Neural progenitor cell (in vitro differentiated cells): ENCODE data around the gene PKP3. TPM values are rescaled to one million over a fixed set of nuclear protein-coding genes. Genes with fewer than 3 reads are reported as not detected.

ENCODE experiments used
- DNase-seq: peaks from one replicate; pipeline ENCODE4 v3.0.0-alpha.2; 2016; ENCODE audit warnings: low spot score
- H2AFZ ChIP-seq: fragments of 200-600 bp; sonication (generic); replicated peaks from 2 replicates; pipeline ENCODE4 v1.6.1; 2016; ENCODE audit warnings: antibody characterized with exemption
- H3F3A ChIP-seq: fragments of 200-600 bp; sonication (generic); 2 replicates; pipeline ENCODE4 v1.6.1; 2016; ENCODE audit warnings: antibody characterized with exemption, low read depth
- H3K27ac ChIP-seq: fragments of 200-600 bp; sonication (generic); 2 replicates; pipeline ENCODE4 v1.5.1; 2016; ENCODE audit warnings: mild to moderate bottlenecking
- H3K27me3 ChIP-seq: fragments of 200-600 bp; sonication (generic); 2 replicates; pipeline ENCODE4 v1.6.1; 2016; ENCODE audit warnings: mild to moderate bottlenecking, moderate library complexity
- H3K36me3 ChIP-seq: fragments of 200-600 bp; sonication (generic); 2 replicates; pipeline ENCODE4 v1.5.1; 2016
- H3K4me1 ChIP-seq: fragments of 200-600 bp; sonication (generic); 2 replicates; pipeline ENCODE4 v1.6.1; 2016; ENCODE audit warnings: mixed run types
- H3K4me2 ChIP-seq: fragments of 200-600 bp; sonication (generic); 2 replicates; pipeline ENCODE4 v1.6.1; 2016
- H3K4me3 ChIP-seq: fragments of 200-600 bp; sonication (generic); 2 replicates; pipeline ENCODE4 v1.5.1; 2016
- H3K79me2 ChIP-seq: fragments of 200-600 bp; sonication (generic); 2 replicates; pipeline ENCODE4 v1.6.1; 2016; ENCODE audit warnings: low read depth
- H3K9ac ChIP-seq: fragments of 200-600 bp; sonication (generic); 2 replicates; pipeline ENCODE4 v1.6.1; 2016
- H3K9me3 ChIP-seq: fragments of 200-600 bp; sonication (generic); 2 replicates; pipeline ENCODE4 v1.5.1; 2016; ENCODE audit warnings: low read depth
- H4K20me1 ChIP-seq: fragments of 200-600 bp; sonication (generic); 2 replicates; pipeline ENCODE4 v1.6.1; 2016; ENCODE audit warnings: low read depth
- H3K27ac Mint-ChIP-seq: 3 replicates; pipeline ENCODE4 v1.8.0; 2021; ENCODE audit warnings: mixed read lengths
- H3K27me3 Mint-ChIP-seq: 2 replicates; pipeline ENCODE4 v1.8.0; 2022; ENCODE audit warnings: low read depth, mild to moderate bottlenecking, inconsistent platforms, moderate library complexity, mixed read lengths; ENCODE audit not compliant: insufficient read depth
- H3K36me3 Mint-ChIP-seq: 3 replicates; pipeline ENCODE4 v1.8.0; 2021; ENCODE audit warnings: mixed read lengths
- H3K4me1 Mint-ChIP-seq: 3 replicates; pipeline ENCODE4 v1.8.0; 2021; ENCODE audit warnings: mixed read lengths
- H3K4me3 Mint-ChIP-seq: 3 replicates; pipeline ENCODE4 v1.8.0; 2021; ENCODE audit warnings: mild to moderate bottlenecking, moderate library complexity, mixed read lengths
- H3K9me3 Mint-ChIP-seq: 3 replicates; pipeline ENCODE4 v1.8.0; 2020; ENCODE audit warnings: mixed read lengths
- EZH2 ChIP-seq: fragments of 200-600 bp; sonication (generic); IDR thresholded peaks from 2 replicates; pipeline ENCODE4 v1.6.1; 2017; ENCODE audit warnings: antibody characterized with exemption, mild to moderate bottlenecking, moderate library complexity
- EZH2phosphoT487 ChIP-seq: fragments of 200-600 bp; sonication (generic); IDR thresholded peaks from 2 replicates; pipeline ENCODE4 v1.6.1; 2017; ENCODE audit warnings: antibody characterized with exemption
- total RNA-seq: library from RNA; depleted of rRNA; stranded (reverse); fragments of >200 nt; gene quantifications from 2 replicates; pipeline ENCODE4 v1.2.3, GENCODE V29; 2015; ENCODE audit warnings: low replicate concordance
- TF ChIP-seq, protein P1 (sequence below): fragments of 200-600 bp; sonication (generic); IDR thresholded peaks from 2 replicates; pipeline ENCODE4 v1.5.1; 2017; ENCODE audit warnings: antibody characterized with exemption, mild to moderate bottlenecking

Gene PKP3
- total RNA-seq, 1 donor from 2014 or later, result 8.5 TPM

- DNase-seq, result no peak
- no peaks in the 10 kb centered on the region for H3K79me2 ChIP-seq
- no peak overlapping the region for H3K27ac Mint-ChIP-seq
- H3K36me3 ChIP-seq, result no peaks in the 10 kb centered on the region
- H3K36me3 Mint-ChIP-seq, result no peaks in the 10 kb centered on the region
- no peaks in the 10 kb centered on the region for H4K20me1 ChIP-seq
- H3K4me3 Mint-ChIP-seq, result no peak overlapping the region
- no peak overlapping the region for H2AFZ ChIP-seq
- H3K27me3 ChIP-seq, result peaks cover 15% of the 10 kb centered on the region
- no peaks in the 10 kb centered on the region for H3K9me3 ChIP-seq
- TF ChIP-seq EZH2 (no peak), EZH2phosphoT487 (no peak)
- TF ChIP-seq, protein P1, sequence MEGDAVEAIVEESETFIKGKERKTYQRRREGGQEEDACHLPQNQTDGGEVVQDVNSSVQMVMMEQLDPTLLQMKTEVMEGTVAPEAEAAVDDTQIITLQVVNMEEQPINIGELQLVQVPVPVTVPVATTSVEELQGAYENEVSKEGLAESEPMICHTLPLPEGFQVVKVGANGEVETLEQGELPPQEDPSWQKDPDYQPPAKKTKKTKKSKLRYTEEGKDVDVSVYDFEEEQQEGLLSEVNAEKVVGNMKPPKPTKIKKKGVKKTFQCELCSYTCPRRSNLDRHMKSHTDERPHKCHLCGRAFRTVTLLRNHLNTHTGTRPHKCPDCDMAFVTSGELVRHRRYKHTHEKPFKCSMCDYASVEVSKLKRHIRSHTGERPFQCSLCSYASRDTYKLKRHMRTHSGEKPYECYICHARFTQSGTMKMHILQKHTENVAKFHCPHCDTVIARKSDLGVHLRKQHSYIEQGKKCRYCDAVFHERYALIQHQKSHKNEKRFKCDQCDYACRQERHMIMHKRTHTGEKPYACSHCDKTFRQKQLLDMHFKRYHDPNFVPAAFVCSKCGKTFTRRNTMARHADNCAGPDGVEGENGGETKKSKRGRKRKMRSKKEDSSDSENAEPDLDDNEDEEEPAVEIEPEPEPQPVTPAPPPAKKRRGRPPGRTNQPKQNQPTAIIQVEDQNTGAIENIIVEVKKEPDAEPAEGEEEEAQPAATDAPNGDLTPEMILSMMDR, result no peak
- peaks cover 9% of the 10 kb centered on the region for H3K9me3 Mint-ChIP-seq
- H3K4me1 ChIP-seq, result no peaks in the 10 kb centered on the region
- H3K4me2 ChIP-seq, result no peak overlapping the region
- no peak overlapping the region for H3K27ac ChIP-seq
- H3K4me3 ChIP-seq, result no peak overlapping the region
- H3K9ac ChIP-seq, result no peak overlapping the region
- peaks cover 4% of the 10 kb centered on the region for H3F3A ChIP-seq
- no peaks in the 10 kb centered on the region for H3K4me1 Mint-ChIP-seq
- peaks cover 9% of the 10 kb centered on the region for H3K27me3 Mint-ChIP-seq
Measured at GRCh38 chr11:403021-403760, 9.2 kb downstream of the PKP3 start.

- H4K20me1 ChIP-seq, result no peaks in the 10 kb centered on the region
- H3K4me1 ChIP-seq, result no peaks in the 10 kb centered on the region
- no peak for TF ChIP-seq EZH2phosphoT487
- TF ChIP-seq EZH2, result no peak
- TF ChIP-seq, protein P1, result no peak
- Mint-ChIP-seq H3K27ac (no peak overlapping the region), H3K4me3 (no peak overlapping the region), H3K27me3 (peaks cover 7% of the 10 kb centered on the region), H3K9me3 (peaks cover 6% of the 10 kb centered on the region), H3K4me1 (no peaks in the 10 kb centered on the region), H3K36me3 (no peaks in the 10 kb centered on the region)
- H3K27me3 ChIP-seq, result peaks cover 19% of the 10 kb centered on the region
- H3K36me3 ChIP-seq, result no peaks in the 10 kb centered on the region
- no peak overlapping the region for H3K4me2 ChIP-seq
- no peaks in the 10 kb centered on the region for H3K79me2 ChIP-seq
- DNase-seq, result no peak
- H2AFZ ChIP-seq, result no peak overlapping the region
- no peak overlapping the region for H3K27ac ChIP-seq
- no peak overlapping the region for H3K9ac ChIP-seq
- H3F3A ChIP-seq, result peaks cover 4% of the 10 kb centered on the region
- no peaks in the 10 kb centered on the region for H3K9me3 ChIP-seq
- H3K4me3 ChIP-seq, result no peak overlapping the region
Measured at GRCh38 chr11:403761-404431, 9.9 kb downstream of the PKP3 start.

DNA sequence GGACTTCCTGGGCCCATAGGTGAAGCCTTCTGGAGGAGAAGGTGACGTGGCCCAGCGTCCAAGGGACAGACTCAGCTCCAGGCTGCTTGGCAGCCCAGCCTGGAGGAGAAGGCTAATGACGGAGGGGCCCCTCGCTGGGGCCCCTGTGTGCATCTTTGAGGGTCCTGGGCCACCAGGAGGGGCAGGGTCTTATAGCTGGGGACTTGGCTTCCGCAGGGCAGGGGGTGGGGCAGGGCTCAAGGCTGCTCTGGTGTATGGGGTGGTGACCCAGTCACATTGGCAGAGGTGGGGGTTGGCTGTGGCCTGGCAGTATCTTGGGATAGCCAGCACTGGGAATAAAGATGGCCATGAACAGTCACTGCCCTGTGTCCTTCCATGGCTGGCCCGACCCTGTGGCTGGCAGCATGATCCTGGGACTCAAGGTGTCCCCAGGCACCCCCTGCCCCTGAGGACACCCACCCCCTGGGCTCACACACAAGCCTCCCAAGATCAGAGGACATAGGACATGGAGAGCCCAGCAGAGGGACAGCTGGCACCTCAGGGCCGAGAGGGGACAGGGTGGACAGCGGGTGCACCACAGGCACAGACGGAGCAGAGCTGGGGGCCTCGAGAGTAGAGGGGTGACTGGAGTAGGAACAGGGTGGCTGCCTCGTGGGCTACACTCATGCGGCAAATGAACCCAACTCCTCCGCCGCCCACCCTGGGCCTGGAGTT lies 10.7 kb downstream of the PKP3 start:
- Histone ChIP-seq H2AFZ (no peak overlapping the region), H3K4me3 (no peak overlapping the region), H3K9me3 (no peaks in the 10 kb centered on the region), H3K27me3 (peaks cover 19% of the 10 kb centered on the region), H3K4me2 (no peak overlapping the region), H3K27ac (no peak overlapping the region), H4K20me1 (no peaks in the 10 kb centered on the region), H3F3A (peaks cover 4% of the 10 kb centered on the region), H3K36me3 (no peaks in the 10 kb centered on the region), H3K79me2 (no peaks in the 10 kb centered on the region), H3K4me1 (no peaks in the 10 kb centered on the region), H3K9ac (no peak overlapping the region)
- Mint-ChIP-seq H3K4me1 (no peaks in the 10 kb centered on the region), H3K36me3 (no peaks in the 10 kb centered on the region), H3K27ac (no peak overlapping the region), H3K27me3 (peaks cover 7% of the 10 kb centered on the region), H3K4me3 (no peak overlapping the region), H3K9me3 (peaks cover 2% of the 10 kb centered on the region)
- DNase-seq, result no peak
- TF ChIP-seq EZH2phosphoT487 (no peak), EZH2 (no peak)
- TF ChIP-seq, protein P1, result no peak
